NT2/D1 (cell line): Measurements from ENCODE around the gene MRPS5.

Experiments used
- DNase-seq: peaks from one replicate; pipeline ENCODE4 v3.0.0-alpha.2; 2011; ENCODE audit warnings: low read depth, low spot score
- H3K27me3 ChIP-seq: 2 replicates; pipeline ENCODE4 v1.6.0; 2011; ENCODE audit warnings: mild to moderate bottlenecking; ENCODE audit not compliant: insufficient read length, insufficient read depth
- H3K36me3 ChIP-seq: 2 replicates; pipeline ENCODE4 v1.6.1; 2011; ENCODE audit warnings: mild to moderate bottlenecking, low read length, mixed read lengths; ENCODE audit not compliant: insufficient read depth, insufficient read length
- H3K4me1 ChIP-seq: 2 replicates; pipeline ENCODE4 v1.5.1; 2011; ENCODE audit not compliant: insufficient read depth, insufficient read length
- H3K4me3 ChIP-seq: 2 replicates; pipeline ENCODE4 v1.5.1; 2011; ENCODE audit warnings: low read depth; ENCODE audit not compliant: insufficient read length
- H3K9ac ChIP-seq: 2 replicates; pipeline ENCODE4 v1.6.0; 2011; ENCODE audit warnings: low read depth; ENCODE audit not compliant: insufficient read length
- H3K9me3 ChIP-seq: 2 replicates; pipeline ENCODE4 v1.5.1; 2011; ENCODE audit warnings: mild to moderate bottlenecking, low read length; ENCODE audit not compliant: insufficient read depth
- SUZ12 ChIP-seq: IDR thresholded peaks from 2 replicates; pipeline ENCODE4 v1.6.1; 2011; ENCODE audit not compliant: insufficient read length, insufficient read depth; ENCODE audit errors: extremely low read depth
- YY1 ChIP-seq: IDR thresholded peaks from 2 replicates; pipeline ENCODE4 v1.6.1; 2011; ENCODE audit not compliant: insufficient read length, insufficient read depth
- ZNF274 ChIP-seq: IDR thresholded peaks from 2 replicates; pipeline ENCODE4 v1.6.1; 2011; ENCODE audit warnings: mild to moderate bottlenecking, low read depth, low read length

Gene MRPS5

DNA sequence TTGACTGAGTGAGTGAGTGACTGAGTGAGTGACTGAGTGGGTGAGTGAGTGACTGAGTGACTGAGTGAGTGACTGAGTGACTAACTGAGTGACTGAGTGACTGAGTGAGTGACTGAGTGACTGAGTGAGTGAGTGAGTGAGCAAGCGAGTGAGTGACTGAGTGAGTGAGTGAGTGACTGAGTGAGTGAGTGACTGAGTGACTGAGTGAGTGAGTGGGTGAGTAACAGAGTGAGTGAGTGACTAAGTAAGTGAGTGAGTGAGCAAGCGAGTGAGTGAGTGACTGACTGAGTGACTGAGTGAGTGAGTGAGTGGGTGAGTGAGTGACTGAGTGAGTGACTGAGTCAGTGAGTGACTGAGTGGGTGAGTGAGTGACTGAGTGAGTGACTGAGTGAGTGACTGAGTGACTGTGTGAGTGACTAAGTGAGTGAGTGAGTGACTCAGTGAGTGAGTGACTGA lies 84.2 kb downstream of the MRPS5 start:
- Histone ChIP-seq H3K36me3 (no peaks in the 10 kb centered on the region), H3K4me1 (peaks cover 7% of the 10 kb centered on the region), H3K27me3 (peaks cover 21% of the 10 kb centered on the region), H3K4me3 (no peak overlapping the region), H3K9me3 (no peaks in the 10 kb centered on the region), H3K9ac (no peak overlapping the region)
- no peak for DNase-seq
- TF ChIP-seq YY1 (no peak), ZNF274 (no peak), SUZ12 (no peak)

DNA sequence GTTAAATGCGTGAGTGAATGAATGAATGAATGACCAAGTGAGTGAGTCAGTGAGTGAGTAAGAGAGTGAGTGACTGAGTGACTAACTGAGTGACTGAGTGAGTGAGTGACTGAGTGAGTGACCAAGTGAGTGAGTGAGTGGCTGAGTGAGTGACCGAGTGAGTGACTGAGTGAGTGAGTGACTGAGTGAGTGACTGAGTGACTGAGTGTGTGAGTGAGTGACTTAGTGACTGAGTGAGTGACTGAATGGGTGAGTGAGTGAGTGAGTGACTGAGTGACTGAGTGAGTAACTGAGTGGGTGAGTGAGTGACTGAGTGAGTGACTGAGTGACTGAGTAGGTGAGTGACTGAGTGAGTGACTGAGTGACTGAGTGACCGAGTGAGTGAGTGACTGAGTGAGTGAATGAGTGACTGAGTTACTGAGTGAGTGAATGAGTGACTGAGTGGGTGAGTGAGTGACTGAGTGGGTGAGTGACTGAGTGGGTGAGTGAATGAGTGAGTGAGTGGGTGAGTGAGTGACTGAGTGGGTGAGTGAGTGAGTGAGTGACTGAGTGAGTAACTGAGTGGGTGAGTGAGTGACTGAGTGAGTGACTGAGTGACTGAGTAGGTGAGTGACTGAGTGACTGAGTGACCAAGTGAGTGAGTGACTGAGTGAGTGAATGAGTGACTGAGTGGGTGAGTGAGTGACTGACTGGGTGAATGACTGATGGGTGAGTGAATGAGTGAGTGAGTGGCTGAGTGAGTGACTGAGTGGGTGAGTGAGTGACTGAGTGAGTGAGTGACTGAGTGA lies 84.8 kb downstream of the MRPS5 start:
- DNase-seq = no peak
- TF ChIP-seq SUZ12 = no peak
- no peak for TF ChIP-seq ZNF274
- no peak for TF ChIP-seq YY1
- Histone ChIP-seq H3K27me3 (peaks cover 21% of the 10 kb centered on the region), H3K9ac (no peak overlapping the region), H3K4me1 (peaks cover 6% of the 10 kb centered on the region), H3K4me3 (no peak overlapping the region), H3K36me3 (no peaks in the 10 kb centered on the region), H3K9me3 (no peaks in the 10 kb centered on the region)
